Suppressor macrophage treated with lipopolysaccharide for 4 hours (primary cell): Measurements from ENCODE around the gene STYXL1.
A peak's percentile ranks its signal among the peaks of the same experiment; 100 is the strongest.
"Not testable (repeated sequence)": the region's sequence is repeated elsewhere in the genome, so short reads cannot be mapped to it uniquely, and the experiment has no call there.

Experiments
- DNase-seq: peaks from one replicate; pipeline ENCODE4 v3.0.0-alpha.2; 2020

STYXL1 gene

DNA sequence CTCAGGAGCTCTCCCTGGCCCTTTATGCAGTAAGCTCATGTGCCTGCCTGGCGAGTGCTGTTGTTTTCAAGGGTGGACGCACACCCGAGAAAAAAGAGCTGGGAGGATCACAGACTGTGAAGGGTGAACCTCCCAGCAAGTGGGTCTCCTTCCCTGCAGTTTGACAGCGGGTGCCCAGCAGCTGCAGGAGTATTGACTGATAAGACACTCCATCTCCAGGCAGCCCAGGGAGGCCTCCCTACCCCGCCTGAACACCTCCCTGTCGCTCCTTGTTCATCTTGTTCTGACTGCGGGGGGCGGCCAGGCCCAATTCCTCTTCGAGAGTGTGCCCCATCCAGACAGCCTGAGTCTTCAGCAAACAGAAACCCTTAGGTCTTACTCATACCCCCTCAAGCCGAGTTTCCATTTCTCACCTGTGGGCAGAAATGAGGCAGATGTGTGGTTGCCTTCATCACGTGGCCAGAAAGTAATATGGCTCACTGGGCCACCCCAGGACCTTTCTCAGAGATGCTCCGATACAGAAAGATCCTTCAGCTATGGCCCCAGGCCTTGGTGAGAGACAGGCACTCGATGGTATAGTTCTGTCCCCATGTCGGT is 17.3 kb upstream of the STYXL1 start:
- DNase-seq: no peak

DNA sequence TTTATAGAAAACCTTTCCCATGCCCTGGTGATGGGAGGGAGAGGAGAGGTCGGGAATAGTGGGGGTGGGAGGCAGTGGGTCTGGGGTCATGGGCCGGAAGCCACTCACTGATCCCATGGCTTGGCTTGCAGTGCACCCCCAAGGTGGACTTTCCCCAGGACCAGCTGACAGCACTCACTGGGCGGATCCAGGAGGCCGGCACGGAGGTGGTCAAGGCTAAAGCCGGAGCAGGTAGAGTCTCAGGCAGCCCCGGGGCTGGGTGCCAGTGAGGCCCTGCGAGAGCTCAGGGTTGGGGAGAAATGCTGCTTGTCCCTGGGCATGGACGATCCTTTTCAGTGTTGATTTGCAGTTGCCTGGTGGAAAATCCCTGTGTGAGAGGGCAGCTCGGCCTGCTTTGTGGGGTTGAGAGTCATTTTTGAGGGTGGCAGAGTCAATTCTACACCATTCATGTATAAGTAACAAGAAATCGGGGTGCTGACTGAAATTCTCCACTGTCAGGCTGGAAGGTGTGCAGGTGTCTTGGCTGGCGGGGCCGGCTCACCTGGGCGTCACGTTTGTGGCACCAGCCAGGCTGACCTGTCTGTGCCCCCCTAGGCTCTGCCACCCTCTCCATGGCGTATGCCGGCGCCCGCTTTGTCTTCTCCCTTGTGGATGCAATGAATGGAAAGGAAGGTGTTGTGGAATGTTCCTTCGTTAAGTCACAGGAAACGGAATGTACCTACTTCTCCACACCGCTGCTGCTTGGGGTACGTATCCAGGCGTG is 16.6 kb upstream of the STYXL1 start:
- no peak for DNase-seq

DNA sequence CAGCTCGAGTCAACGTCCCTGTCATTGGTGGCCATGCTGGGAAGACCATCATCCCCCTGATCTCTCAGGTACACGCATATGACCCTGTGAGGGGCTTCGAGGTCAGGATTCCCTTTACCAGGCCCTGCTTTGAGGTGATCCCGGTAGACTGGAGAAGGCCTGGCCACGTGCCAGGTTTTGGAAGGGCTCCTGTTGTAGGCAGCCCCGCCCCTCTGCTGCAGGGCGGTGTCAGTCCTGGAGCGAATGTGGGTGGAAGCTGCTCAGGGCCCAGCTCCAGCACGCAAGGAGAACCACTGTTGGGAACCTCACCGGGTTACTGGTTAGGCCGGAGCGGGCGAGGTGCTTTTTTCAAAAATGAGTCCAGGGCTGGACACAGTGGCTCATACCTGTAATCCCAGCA is 15.7 kb upstream of the STYXL1 start:
- DNase-seq: no peak

DNA sequence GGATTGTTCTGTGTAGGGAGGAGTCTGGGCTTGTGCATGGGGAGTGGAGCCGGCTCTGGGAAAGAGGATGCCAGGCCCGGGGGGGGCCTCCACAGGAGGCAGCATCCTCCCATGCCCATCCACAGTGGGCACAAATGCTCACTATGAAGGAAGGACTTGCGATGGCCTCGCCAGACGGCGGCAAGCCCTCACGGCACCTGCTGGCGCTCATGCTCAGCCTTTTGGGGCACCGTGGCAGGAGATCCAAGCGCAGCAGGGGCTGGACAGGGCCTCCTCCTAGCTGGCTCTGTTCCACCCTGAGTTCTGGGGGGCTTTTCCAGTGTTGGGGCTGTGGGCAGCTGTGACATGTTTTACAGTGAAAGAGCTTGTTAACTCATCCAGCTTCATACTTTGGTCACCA is 15.3 kb upstream of the STYXL1 start:
- no peak for DNase-seq

DNA sequence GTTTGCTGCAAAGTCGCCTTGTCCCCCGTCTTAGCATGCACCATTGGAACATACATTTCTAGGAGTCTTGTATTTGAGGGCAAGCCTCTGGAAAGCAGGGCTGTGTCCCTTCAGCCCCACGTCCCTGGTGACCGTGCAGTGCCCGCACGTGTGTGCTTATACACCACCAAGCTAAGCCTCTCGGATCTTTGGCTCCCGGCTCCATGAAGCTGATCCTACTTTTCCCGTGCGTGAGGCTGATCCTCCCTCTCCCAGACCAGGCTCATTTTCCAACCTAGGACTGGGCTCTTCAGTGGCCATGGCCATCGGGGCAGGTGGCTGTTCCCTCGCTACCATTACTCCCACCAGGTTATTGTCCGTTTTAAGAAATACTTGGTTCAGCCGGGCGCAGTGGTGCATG is 14.5 kb upstream of the STYXL1 start:
- DNase-seq: no peak

DNA sequence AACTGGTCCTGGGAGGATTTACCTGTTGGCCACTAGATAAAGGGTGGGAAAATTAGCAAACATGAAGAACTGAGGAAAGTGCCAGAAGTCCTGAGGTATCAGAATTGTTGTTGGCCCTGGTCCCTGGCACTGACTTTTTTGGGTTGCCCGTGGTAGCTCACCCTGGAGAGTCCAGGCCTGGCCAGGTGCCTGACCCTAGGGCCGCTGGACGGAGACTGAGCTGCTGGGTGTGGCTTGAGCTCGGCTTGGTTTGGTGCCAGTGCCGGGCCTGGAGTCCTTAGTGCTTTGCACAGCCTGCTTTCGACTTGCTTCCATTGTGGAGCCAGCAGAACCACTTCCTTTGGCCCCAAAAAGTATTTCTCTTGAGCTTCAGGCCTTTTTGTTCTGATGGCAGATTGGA is 13.0 kb upstream of the STYXL1 start:
- DNase-seq: no peak

DNA sequence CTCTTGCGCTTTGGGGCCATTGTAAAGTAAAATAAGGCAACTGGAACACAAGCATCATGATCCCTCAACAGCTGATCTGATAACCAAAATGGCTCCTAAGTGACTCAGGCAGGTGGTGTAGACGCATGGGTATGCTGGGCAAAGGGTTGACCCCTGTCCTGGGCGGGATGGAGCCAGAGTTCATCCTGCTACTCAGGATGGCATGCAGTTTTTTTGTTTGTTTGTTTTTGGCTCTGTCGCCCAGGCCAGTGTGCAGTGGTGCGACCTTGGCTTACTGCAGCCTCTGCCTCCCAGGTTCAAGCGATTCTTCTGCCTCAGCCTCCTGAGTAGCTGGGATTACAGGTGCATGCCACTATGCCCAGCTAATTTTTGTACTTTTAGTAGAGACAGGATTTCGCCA is 10.9 kb upstream of the STYXL1 start:
- not testable (repeated sequence) for DNase-seq

DNA sequence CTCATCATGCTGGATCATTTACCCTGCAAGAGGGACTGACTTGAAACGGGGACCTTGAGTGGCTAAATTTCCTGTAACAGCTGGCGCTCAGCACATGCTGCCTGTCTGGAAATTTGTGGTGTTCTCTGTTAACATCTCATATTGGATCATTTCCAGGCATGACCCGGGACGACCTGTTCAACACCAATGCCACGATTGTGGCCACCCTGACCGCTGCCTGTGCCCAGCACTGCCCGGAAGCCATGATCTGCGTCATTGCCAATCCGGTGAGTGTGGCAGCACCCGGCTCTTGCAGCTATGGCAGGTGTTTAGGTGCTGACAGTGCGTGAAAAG is 10.0 kb upstream of the STYXL1 start:
- DNase-seq: no peak

DNA sequence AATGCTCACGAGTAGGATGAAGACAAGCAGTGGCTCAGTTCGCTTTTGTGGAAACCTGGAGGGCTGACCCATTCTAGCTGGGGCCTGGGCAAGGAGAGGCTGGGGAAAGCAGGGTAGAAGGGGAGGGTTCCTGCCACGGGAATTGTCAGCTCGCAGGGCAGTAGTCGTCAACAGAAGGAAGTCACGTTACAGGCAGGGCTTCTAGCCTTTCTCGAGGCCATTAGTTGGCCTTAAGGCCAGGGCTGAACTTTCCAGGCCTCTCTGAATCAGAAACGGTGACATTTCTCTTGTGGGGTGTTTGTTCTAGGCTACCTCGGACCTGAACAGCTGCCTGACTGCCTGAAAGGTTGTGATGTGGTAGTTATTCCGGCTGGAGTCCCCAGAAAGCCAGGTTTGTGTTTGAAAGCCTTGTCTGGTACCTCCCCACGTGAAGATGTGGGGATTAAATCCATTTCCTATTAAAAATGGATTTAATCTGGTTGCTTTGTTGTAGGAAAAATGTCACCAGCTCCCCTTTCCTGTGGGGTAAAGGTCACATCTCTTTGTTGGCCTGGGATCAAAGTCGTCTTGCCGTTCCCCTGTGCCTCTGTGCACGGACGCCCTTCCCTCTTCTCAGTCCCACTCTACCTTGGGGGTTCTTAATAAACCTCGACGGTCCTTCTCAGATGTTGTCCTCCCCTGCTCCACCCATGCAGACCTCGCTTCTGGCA is 9.5 kb upstream of the STYXL1 start:
- DNase-seq: no peak

DNA sequence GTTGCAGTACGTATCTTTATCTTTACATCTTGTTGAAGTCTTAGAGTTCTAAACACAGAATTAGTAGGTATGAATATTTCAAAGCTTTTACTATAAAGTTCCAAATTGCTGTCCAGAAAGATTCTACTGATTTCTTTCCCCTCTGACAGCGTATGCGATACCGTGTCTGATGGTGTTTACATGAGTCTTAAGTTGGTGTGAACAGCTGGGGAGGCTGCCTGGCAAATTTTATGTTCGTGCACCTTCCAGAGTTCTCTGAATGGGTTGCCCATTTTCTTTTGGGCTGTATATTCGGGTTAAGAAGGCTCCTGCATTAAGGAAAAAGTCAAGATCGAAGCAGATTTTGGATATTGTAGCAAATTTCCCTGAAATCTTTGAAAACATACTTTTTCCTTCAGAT is 8.4 kb upstream of the STYXL1 start:
- no peak for DNase-seq

DNA sequence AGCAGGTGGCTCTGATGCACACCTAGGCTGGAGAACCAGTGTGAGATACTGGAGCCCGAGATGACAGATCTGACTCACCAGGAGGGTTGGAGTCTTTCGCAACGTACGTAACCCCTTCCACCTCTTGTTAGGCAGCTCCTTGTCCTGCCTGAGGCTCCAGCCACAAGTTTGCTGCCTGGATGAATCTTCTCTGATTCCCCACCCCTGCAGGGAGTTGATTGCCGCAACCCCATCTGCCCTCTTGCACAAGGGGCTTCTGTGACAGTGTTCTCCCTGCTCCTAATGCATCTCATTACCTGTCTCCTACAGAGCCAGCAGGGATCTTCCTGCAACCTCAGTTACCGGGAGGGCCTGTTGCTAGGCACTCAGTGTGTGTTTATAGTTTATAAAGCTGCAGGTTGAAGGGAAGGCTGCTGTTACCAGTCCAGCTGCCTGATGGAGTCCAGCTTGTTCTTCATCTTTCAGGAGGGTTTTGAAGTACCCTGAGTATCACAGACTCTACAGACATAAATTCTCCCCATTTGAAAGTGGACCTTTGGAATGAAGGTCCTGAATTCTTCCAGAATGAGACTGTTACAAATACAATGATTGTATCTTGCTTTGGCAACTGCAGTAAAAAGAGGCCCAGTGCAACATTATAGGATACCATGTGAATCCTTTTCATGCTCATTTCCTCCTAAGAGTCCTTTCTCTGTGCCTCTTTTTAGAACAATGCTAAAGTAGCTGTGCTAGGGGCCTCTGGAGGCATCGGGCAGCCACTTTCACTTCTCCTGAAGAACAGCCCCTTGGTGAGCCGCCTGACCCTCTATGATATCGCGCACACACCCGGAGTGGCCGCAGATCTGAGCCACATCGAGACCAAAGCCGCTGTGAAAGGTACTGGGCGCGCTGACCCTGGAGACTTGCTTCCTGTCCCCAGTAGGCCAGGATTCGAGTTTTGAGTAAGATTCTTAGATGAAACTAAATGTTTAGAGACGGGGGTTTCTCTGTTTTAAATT is 6.6 kb upstream of the STYXL1 start:
- DNase-seq: no peak

DNA sequence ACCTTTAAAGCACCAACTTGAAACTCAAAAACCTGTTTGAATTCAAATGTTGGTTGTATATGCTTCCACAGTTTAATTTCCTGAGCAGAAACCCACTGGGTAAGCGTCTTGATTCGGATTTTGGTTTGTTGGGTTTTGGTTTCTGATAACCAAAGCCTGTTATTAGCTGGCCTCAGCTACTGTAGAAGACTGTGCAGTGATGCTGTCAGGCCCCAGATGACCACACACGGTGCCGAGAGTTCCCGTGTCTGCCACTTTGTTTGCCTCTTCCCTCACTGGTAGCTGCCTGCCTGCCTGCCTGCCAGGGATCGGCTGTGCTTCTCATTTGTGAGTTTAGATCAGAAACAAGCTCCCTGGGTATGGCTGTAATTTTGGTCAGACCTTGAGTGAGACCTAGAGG is 5.7 kb upstream of the STYXL1 start:
- DNase-seq: no peak

DNA sequence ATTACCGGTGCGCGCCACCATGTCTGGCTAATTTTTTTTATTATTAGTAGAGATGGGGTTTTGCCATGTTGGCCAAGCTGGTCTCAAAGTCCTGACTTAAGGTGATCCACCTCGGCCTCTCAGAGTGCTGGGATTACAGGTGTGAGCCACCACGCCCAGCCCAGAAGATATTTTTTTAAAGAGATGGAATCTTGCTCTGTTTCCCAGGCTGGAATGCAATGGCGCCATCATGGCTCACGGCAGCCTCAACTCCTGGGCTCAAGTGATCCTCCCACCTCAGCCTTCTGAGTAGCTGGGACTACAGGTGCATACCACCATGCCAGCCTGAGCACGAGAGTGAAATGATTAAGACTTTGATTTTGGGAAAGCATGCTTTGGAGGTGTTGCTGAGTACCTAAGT is 4.9 kb upstream of the STYXL1 start:
- not testable (repeated sequence) for DNase-seq

DNA sequence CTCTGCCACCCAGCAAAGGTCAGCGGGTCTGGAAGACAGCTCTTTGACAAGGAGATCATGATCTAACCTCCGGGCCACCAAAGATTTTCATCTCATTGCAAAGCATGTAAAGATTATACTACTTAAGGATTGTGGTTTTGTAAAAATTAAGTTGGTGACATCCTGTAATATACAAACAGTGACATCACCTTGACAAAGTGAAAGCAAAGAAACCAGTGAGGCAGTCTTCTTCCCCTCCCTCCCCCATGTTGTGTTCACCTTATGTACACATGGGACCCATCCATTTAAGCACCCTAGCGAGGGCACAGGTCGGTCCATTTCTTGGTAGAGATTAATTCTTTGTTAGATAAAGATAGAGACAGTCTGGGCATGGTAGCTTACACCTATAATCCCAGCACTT is 4.0 kb upstream of the STYXL1 start:
- no peak for DNase-seq

DNA sequence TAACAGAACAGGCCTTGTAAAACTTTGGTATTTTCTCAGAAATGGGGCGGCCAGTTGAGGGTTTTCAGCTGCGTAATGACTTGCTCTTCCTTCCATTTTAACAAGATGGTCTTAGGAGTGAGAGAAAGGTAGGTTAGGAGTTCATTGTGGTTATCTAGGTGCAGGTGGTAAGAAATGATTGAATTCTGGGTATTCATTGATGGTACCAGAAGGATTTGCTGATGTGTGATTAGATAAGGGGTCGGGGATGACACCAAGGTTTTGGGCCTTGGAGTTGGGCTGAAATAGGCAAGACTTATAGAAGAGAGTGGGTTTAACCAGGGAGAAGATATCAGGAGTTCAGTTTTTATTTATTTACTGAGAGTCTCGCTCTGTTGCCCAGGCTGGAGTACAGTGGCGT is 2.7 kb upstream of the STYXL1 start:
- no peak for DNase-seq

DNA sequence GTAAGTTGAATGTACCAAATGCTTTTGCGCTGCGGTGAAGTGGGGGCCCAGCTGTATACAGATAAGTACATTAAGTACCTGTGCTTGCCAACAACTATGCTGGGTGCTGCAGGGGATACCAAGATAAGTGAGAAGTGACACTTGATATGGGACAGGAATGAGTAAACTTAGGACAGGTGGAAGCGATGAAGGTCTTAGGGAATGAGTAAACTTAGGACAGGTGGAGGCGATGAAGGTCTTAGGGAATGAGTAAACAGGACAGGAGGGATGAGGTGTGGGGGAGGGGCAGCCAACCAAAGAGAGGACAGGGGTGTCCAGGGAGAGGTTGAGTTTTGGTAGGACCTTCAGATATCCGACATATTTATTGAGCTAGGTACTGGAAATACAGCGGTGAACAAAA is 1.5 kb upstream of the STYXL1 start:
- no peak for DNase-seq

DNA sequence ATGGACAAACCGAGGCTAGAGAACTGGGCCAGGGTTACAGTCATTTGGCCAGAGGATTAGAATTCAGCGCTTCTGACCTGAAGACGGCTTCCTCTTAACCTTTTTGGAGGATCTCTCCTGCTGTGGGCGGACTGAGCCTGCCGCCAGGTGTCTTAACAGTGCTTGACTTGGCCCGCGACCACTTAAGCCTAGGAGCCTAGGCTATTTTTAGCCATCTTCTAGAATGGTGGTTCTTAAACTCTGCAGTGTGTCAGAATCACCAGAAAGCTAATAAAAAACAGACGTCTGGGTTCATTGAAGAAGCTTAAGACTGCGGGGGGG is 828 bp upstream of the STYXL1 start:
- DNase-seq: no peak

DNA sequence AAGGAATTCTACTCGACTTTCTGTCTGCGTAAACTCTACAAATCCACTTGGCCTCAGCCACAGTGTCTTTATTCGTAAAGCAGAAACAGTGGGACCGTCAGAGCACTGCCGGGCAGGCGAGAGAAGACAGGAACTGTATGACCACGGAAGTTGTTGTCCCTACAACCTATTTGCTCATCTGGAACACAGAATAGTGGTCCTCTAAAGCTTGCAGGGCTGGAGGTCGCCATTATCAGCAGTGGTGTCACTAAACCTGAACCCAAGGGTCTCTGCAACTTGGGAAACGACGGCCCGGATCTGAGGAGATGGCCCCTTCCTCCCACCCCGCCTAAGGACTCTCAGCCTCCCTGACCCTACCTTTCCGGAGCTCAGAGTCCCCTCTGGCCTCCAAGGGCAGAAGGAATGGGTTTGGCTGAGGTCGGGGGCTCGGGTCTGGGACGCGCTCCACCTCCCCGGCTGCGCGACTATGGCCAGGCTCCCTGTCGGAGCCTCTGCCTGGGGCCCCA is 442 bp downstream of the STYXL1 start:
- peak; percentile 41 for DNase-seq

DNA sequence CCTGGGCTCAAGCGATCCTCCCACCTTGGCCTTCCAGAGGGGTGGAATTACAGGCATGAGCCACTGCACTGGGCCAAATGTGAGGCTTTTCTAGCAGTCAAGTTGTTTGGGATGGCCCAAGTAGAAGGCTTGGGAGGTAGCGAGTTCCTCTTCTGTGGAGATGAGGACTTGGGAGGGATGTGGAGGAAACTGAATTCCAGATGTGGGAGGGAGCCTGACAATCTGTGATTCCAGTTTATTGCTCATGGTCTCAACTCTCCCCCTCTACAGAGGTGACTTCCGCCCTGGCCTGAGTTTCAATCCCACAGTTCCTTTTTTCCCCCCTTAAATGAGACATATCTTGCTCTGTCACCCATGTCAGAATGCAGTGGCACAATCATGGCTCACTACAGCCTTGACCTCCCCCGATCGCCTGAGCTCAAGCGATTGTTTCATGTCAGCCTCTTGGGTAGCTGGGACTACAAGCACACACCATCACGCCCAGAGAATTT is 3.4 kb downstream of the STYXL1 start:
- DNase-seq: peak; percentile 34

DNA sequence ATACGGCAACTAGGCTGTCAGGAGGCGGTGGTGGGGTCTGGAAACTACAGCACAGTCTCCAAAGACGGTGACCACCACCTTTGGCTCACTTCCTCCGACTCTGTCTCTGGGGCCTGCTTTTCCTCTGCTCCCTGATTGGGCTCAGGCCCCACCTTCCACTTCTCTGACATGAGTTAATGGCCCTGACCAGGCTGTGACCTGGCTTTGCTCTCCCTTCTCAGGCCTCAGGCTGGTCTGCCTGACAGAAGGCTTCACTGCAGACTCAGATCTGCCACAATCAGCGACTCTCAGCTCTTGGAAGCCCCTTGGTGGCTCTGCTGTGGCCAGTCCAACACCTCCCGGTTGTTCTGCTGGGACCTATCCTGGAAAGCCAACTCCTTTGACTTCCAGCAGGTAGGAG is 7.7 kb downstream of the STYXL1 start:
- no peak for DNase-seq

DNA sequence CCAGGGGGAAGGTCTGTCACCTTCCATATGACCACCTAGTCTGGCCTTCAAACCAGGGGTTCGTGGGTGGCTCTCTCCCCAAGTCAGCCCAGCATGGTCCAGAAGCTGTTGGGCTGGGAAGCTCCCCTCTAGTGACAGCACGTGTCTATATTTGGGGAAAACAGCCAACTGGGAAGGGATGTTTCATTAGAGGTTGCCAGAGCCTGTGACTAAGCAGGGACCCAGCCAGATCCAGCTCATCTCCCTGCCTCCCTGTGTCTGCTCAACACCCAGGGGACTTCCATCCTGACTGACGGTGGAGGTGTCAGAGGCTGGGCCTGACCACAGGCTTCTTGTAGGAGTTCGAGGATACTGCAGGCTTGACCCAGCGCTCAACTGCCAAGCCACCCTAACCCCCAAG is 10.5 kb downstream of the STYXL1 start:
- DNase-seq: no peak

DNA sequence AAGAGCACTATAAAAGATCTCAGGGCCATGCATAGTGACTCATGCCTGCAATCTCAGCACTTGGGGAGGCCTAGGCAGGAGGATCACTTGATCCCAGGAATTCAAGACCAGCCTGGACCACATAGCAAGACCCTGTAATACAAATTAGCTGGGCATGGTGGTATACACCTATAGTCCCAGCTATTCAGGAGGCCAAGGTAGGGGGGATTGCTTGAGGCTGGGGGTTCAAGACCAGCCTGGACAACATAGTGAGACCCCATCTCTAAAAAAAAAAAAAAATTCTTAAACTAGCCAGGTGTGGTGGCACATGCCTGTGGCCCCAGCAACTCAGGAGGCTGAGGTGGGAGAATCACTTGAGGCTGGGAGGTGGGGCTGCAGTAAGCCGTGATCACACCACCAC is 15.8 kb downstream of the STYXL1 start:
- no peak for DNase-seq

DNA sequence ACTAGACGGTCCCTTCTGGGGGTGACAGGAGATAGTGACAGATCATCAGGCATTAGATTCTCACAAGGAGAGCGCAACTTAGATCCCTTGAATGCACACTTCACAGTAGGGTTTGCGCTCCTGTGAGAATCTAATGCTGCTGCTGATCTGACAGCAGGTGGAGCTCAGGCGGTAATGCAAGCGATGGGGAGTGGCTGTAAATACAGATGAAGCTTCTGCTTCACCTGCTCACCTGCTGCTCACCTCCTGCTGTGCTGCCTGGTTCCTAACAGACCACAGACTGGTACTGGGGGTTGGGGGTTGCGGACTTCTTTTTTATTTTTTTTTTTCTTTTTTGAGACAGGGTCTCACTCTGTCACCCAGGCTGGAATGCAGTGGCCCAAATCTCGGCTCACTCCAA is 18.1 kb downstream of the STYXL1 start:
- DNase-seq: not testable (repeated sequence)
